ENCODE data around the gene RFWD3. TPM values are rescaled to one million over a fixed set of nuclear protein-coding genes. Genes with fewer than 3 reads are reported as not detected.

RFWD3 gene
- total RNA-seq = 72.8 and 76.8 TPM in 2 replicates
- long read RNA-seq, full-length matches to known transcripts = 23 of 47 reads
- long read RNA-seq, partial matches to known transcripts = 10 of 47 reads
- long read RNA-seq, other reads (novel, unspliced or antisense) = 14 of 47 reads

GRCh38 chr16:74666425-74667254, at the start of gene RFWD3:
Gene RFWD3 (minus strand): TSS chr16:74666877. CDS start chr16:74661449, 5,428 bp downstream.
- H3K4me3 Mint-ChIP-seq = peak within 1 kb of the TSS; percentile 96

GRCh38 chr16:74716355-74716754, 49.7 kb upstream of the RFWD3 start:
- Mint-ChIP-seq H3K36me3 (ENCODE audit: low read depth) (no peaks in the 10 kb centered on the region), H3K4me1 (no peaks in the 10 kb centered on the region), H3K27me3 (ENCODE audit: low read depth) (no peaks in the 10 kb centered on the region), H3K9me3 (no peaks in the 10 kb centered on the region), H3K4me3 (no peak overlapping the region), H3K27ac (ENCODE audit: unreplicated experiment) (no peak overlapping the region)
- no peak for TF ChIP-seq CTCF (conservative IDR thresholded peaks at IDR 0.05)
- no peak for DNase-seq (ENCODE audit: low read depth, low spot score)

More at GRCh38 chr16:74666425-74667254, at the start of gene RFWD3:
- H3K4me1 Mint-ChIP-seq = peaks cover 23% of the 10 kb centered on the region
- TF ChIP-seq CTCF (conservative IDR thresholded peaks at IDR 0.05) = no peak
- H3K9me3 Mint-ChIP-seq = peaks cover 20% of the 10 kb centered on the region
- H3K27ac Mint-ChIP-seq (ENCODE audit: unreplicated experiment) = peak within 1 kb of the TSS; percentile 95
- H3K36me3 Mint-ChIP-seq (ENCODE audit: low read depth) = peaks cover 39% of the 10 kb centered on the region
- DNase-seq (ENCODE audit: low read depth, low spot score) = peak; percentile 88
- H3K27me3 Mint-ChIP-seq (ENCODE audit: low read depth) = peaks cover 2% of the 10 kb centered on the region

- no peaks in the 10 kb centered on the region for H3K36me3 Mint-ChIP-seq (ENCODE audit: low read depth)
- no peak overlapping the region for H3K4me3 Mint-ChIP-seq
- no peak for DNase-seq (ENCODE audit: low read depth, low spot score)
- H3K9me3 Mint-ChIP-seq = no peaks in the 10 kb centered on the region
- H3K27ac Mint-ChIP-seq (ENCODE audit: unreplicated experiment) = no peak overlapping the region
- peaks cover 5% of the 10 kb centered on the region for H3K4me1 Mint-ChIP-seq
- no peak for TF ChIP-seq CTCF (conservative IDR thresholded peaks at IDR 0.05)
- no peaks in the 10 kb centered on the region for H3K27me3 Mint-ChIP-seq (ENCODE audit: low read depth)
Observed at GRCh38 chr16:74713876-74714275, 47.2 kb upstream of the RFWD3 start.

GRCh38 chr16:74713325-74713724, 46.6 kb upstream of the RFWD3 start:
- Mint-ChIP-seq H3K27ac (ENCODE audit: unreplicated experiment) (no peak overlapping the region), H3K4me1 (peaks cover 5% of the 10 kb centered on the region), H3K27me3 (ENCODE audit: low read depth) (peaks cover 3% of the 10 kb centered on the region), H3K36me3 (ENCODE audit: low read depth) (no peaks in the 10 kb centered on the region), H3K9me3 (no peaks in the 10 kb centered on the region), H3K4me3 (no peak overlapping the region)
- TF ChIP-seq CTCF (conservative IDR thresholded peaks at IDR 0.05) = no peak
- no peak for DNase-seq (ENCODE audit: low read depth, low spot score)

GRCh38 chr16:74711938-74712337, 45.3 kb upstream of the RFWD3 start:
- H3K9me3 Mint-ChIP-seq = no peaks in the 10 kb centered on the region
- peaks cover 8% of the 10 kb centered on the region for H3K27me3 Mint-ChIP-seq (ENCODE audit: low read depth)
- H3K36me3 Mint-ChIP-seq (ENCODE audit: low read depth) = no peaks in the 10 kb centered on the region
- H3K4me3 Mint-ChIP-seq = no peak overlapping the region
- H3K27ac Mint-ChIP-seq (ENCODE audit: unreplicated experiment) = no peak overlapping the region
- no peak for DNase-seq (ENCODE audit: low read depth, low spot score)
- no peak for TF ChIP-seq CTCF (conservative IDR thresholded peaks at IDR 0.05)
- H3K4me1 Mint-ChIP-seq = peaks cover 5% of the 10 kb centered on the region
